IMR-90 (cell line): Measurements from ENCODE around the gene LTBP4. TPM values are rescaled to one million over a fixed set of nuclear protein-coding genes. Genes with fewer than 3 reads are reported as not detected.

ENCODE experiments used
- ATAC-seq: fragments of 200-7000 bp; cut with Tn5 transposase; 2 replicates; pipeline ENCODE4 v1.9.1; 2020; ENCODE audit warnings: low read depth, mild to moderate bottlenecking, moderate library complexity
- BruUV-seq: library from RNA; stranded (reverse); fragments of 400-500 nt; replicated peaks from 2 replicates; lab custom pipeline; 2021; lab: Mats Ljungman, UMichigan
- CTCF ChIA-PET: fragments of 300-600 bp; formaldehyde crosslinking; extraction: SDS; loops from one replicate; lab custom pipeline; 2021; ENCODE audit warnings: antibody characterized with exemption; lab: Yijun Ruan, JAX
- POLR2A ChIA-PET: fragments of 300-600 bp; sonication (Branson Sonifier 250); formaldehyde crosslinking; loops from one replicate; lab custom pipeline; 2022; ENCODE audit warnings: antibody characterized with exemption; ENCODE audit not compliant: unreplicated experiment; lab: Charles Lee
- DNase-seq: peaks from one replicate; pipeline ENCODE4 v3.0.0; 2013
- H2AFZ ChIP-seq: replicated peaks from 2 replicates; pipeline ENCODE3; 2013; ENCODE audit warnings: low read length, mild to moderate bottlenecking; ENCODE audit not compliant: poor library complexity
- H2AK5ac ChIP-seq: 2 replicates; pipeline ENCODE4 v1.6.1; 2013; ENCODE audit warnings: low read depth, low read length, inconsistent platforms
- H2AK9ac ChIP-seq: replicated peaks from 2 replicates; pipeline ENCODE3; 2013; ENCODE audit warnings: mild to moderate bottlenecking, low read depth, low read length, moderate library complexity; ENCODE audit not compliant: poor library complexity
- H2BK120ac ChIP-seq: 2 replicates; pipeline ENCODE4 v1.6.1; 2013; ENCODE audit warnings: low read depth, low read length, inconsistent platforms
- H2BK15ac ChIP-seq: 3 replicates; pipeline ENCODE4 v1.6.1; 2013; ENCODE audit warnings: low read depth, low read length, inconsistent platforms
- H2BK20ac ChIP-seq: 2 replicates; pipeline ENCODE4 v1.6.1; 2013; ENCODE audit warnings: low read depth, mild to moderate bottlenecking, inconsistent platforms, low read length, moderate library complexity
- H2BK5ac ChIP-seq: 2 replicates; pipeline ENCODE4 v1.6.1; 2013; ENCODE audit warnings: mild to moderate bottlenecking, low read depth, low read length, inconsistent platforms; ENCODE audit not compliant: poor library complexity, severe bottlenecking
- H3K14ac ChIP-seq: replicated peaks from 2 replicates; pipeline ENCODE4 v1.6.1; 2013; ENCODE audit warnings: low read depth, low read length, inconsistent platforms
- H3K18ac ChIP-seq: 2 replicates; pipeline ENCODE4 v1.6.1; 2013; ENCODE audit warnings: low read depth, low read length, control low read depth
- H3K23ac ChIP-seq: 2 replicates; pipeline ENCODE4 v1.6.1; 2013; ENCODE audit warnings: low read depth, low read length, inconsistent platforms
- H3K27ac ChIP-seq: 2 replicates; pipeline ENCODE4 v1.5.1; 2013; ENCODE audit warnings: mild to moderate bottlenecking, control low read depth, low read length; ENCODE audit not compliant: insufficient read depth
- H3K27me3 ChIP-seq: 2 replicates; pipeline ENCODE4 v1.6.1; 2013; ENCODE audit warnings: low read length; ENCODE audit not compliant: control insufficient read depth, insufficient read depth
- H3K36me3 ChIP-seq: 2 replicates; pipeline ENCODE4 v1.6.1; 2013; ENCODE audit warnings: low read length, mixed read lengths; ENCODE audit not compliant: control insufficient read depth, insufficient read depth
- H3K4ac ChIP-seq: 2 replicates; pipeline ENCODE4 v1.6.1; 2013; ENCODE audit warnings: low read depth, low read length, inconsistent platforms
- H3K4me1 ChIP-seq: 2 replicates; pipeline ENCODE4 v1.6.1; 2013; ENCODE audit warnings: low read length, mixed read lengths; ENCODE audit not compliant: control insufficient read depth, insufficient read depth
- H3K4me2 ChIP-seq: 2 replicates; pipeline ENCODE4 v1.6.1; 2013; ENCODE audit warnings: low read depth, mild to moderate bottlenecking, control low read depth, low read length, moderate library complexity
- H3K4me3 ChIP-seq: 2 replicates; pipeline ENCODE4 v1.5.1; 2013; ENCODE audit warnings: low read depth, mild to moderate bottlenecking, control low read depth, low read length, moderate library complexity; ENCODE audit not compliant: insufficient read depth
- H3K56ac ChIP-seq: 2 replicates; pipeline ENCODE4 v1.6.1; 2013; ENCODE audit warnings: low read length, inconsistent platforms; ENCODE audit not compliant: insufficient read depth; ENCODE audit errors: extremely low read depth
- H3K79me1 ChIP-seq, 2 experiments: 2 replicates each; pipeline ENCODE4 v1.6.1; 2013; ENCODE audit warnings: low read length in 2 of 2, inconsistent platforms in 1 of 2, low read depth in 1 of 2
- H3K9ac ChIP-seq: 2 replicates; pipeline ENCODE4 v1.6.1; 2013; ENCODE audit warnings: low read depth, low read length, control low read depth
- H3K9me1 ChIP-seq: 2 replicates; pipeline ENCODE4 v1.6.1; 2013; ENCODE audit warnings: low read length, inconsistent platforms; ENCODE audit not compliant: insufficient read depth
- H3K9me3 ChIP-seq: 2 replicates; pipeline ENCODE4 v1.6.1; 2013; ENCODE audit warnings: low read length; ENCODE audit not compliant: control insufficient read depth, insufficient read depth
- H4K20me1 ChIP-seq: 2 replicates; pipeline ENCODE4 v1.6.1; 2013; ENCODE audit warnings: low read length, inconsistent platforms; ENCODE audit not compliant: insufficient read depth
- H4K5ac ChIP-seq: 2 replicates; pipeline ENCODE4 v1.6.1; 2013; ENCODE audit warnings: mild to moderate bottlenecking, low read depth, low read length, control low read depth
- H4K8ac ChIP-seq, 2 experiments: 2 replicates each; pipeline ENCODE4 v1.6.1; 2013; ENCODE audit warnings: low read depth in 2 of 2, low read length in 2 of 2, control low read depth in 1 of 2, inconsistent platforms in 1 of 2
- H4K91ac ChIP-seq: 2 replicates; pipeline ENCODE4 v1.6.1; 2013; ENCODE audit warnings: low read depth, low read length, inconsistent platforms; ENCODE audit not compliant: insufficient read depth
- CEBPB ChIP-seq: IDR thresholded peaks from 2 replicates; pipeline ENCODE4 v1.6.1; 2012; ENCODE audit warnings: low read depth, low read length, improper control_type of control experiment
- CHD1 ChIP-seq: IDR thresholded peaks from 2 replicates; pipeline ENCODE4 v1.6.1; 2012; ENCODE audit warnings: low read depth, low read length, improper control_type of control experiment
- FOS ChIP-seq: fragments of 150-350 bp; IDR thresholded peaks from 2 replicates; pipeline ENCODE4 v1.6.1; 2016; ENCODE audit warnings: low read depth, low read length
- MAFK ChIP-seq: IDR thresholded peaks from 2 replicates; pipeline ENCODE4 v1.6.1; 2012; ENCODE audit warnings: low read depth, low read length, improper control_type of control experiment
- MAZ ChIP-seq: IDR thresholded peaks from 2 replicates; pipeline ENCODE4 v1.6.1; 2012; ENCODE audit warnings: low read depth, mild to moderate bottlenecking, low read length, improper control_type of control experiment, moderate library complexity, borderline replicate concordance
- NFE2L2 ChIP-seq: fragments of 150-350 bp; IDR thresholded peaks from 2 replicates; pipeline ENCODE4 v1.6.1; 2016; ENCODE audit warnings: low read depth, mild to moderate bottlenecking, low read length
- RAD21 ChIP-seq: IDR thresholded peaks from 2 replicates; pipeline ENCODE4 v1.6.1; 2012; ENCODE audit warnings: low read length, improper control_type of control experiment
- RFX5 ChIP-seq: IDR thresholded peaks from 2 replicates; pipeline ENCODE4 v1.8.0; 2012; ENCODE audit warnings: low read depth, mild to moderate bottlenecking, low read length, moderate library complexity
- SMC3 ChIP-seq: fragments of 150-350 bp; IDR thresholded peaks from 2 replicates; pipeline ENCODE4 v1.6.1; 2016; ENCODE audit warnings: low read depth, mild to moderate bottlenecking, antibody characterized with exemption, low read length, moderate library complexity
- USF2 ChIP-seq: fragments of 150-350 bp; IDR thresholded peaks from 2 replicates; pipeline ENCODE4 v1.6.1; 2017; ENCODE audit warnings: mild to moderate bottlenecking, antibody characterized with exemption, low read length, low read depth
- WGBS, 2 experiments: methylation state at CpG; one replicate each; pipeline versions ENCODE4 v1.1.5 to v1.1.7; 2013; ENCODE audit warnings: missing lambda C conversion rate in 2 of 2; ENCODE audit not compliant: insufficient read length in 1 of 2; ENCODE audit errors: extremely low coverage in 2 of 2; 5-methylcytosine and 5-hydroxymethylcytosine counted together
- dilution Hi-C: fragments of 300-500 bp; cut with HindIII; formaldehyde crosslinking; loops from one replicate; pipeline ENCODE4 v1.14.3; 2018; ENCODE audit warnings: low sequenced_read_pairs; ENCODE audit not compliant: unreplicated experiment
- in situ Hi-C: fragments of 300-500 bp; cut with MboI; formaldehyde crosslinking; loops from 3 replicates; pipeline ENCODE4 v1.14.3; 2019; ENCODE audit warnings: low sequenced_read_pairs, inconsistent platforms, mixed read lengths
- intact Hi-C: fragments of 100-400 bp; cut with micrococcal nuclease; formaldehyde crosslinking; loops from 2 replicates; pipeline ENCODE4 v1.10.0; 2022
- polyA plus RNA-seq, 3 experiments: library from polyadenylated mRNA; depleted of rRNA; stranded (reverse); fragments of >200 nt; gene quantifications; 2 replicates each; pipeline ENCODE4 v1.2.3, GENCODE V29; 2012; ENCODE audit warnings: low replicate concordance in 1 of 3
- total RNA-seq: library from RNA; depleted of rRNA; stranded (reverse); fragments of >200 nt; gene quantifications from 2 replicates; pipeline ENCODE4 v1.2.3, GENCODE V29; 2012

LTBP4 gene
- total and polyA plus RNA-seq, 2 of the 4 experiments (the other 2 are of a cell fraction), result 14.7 to 70.3 TPM

GRCh38 chr19:40599902-40600569, 1.1 kb upstream of the LTBP4 start:
- Histone ChIP-seq H3K27me3 (no peaks in the 10 kb centered on the region), H3K27ac (no peak overlapping the region), H3K4me2 (no peak overlapping the region; the same call in 1 of the 2 replicates), H4K20me1 (peaks cover 9% of the 10 kb centered on the region; the same call in 1 of the 2 replicates), H2BK20ac (no peak overlapping the region), H3K4me1 (peaks cover 15% of the 10 kb centered on the region), H2BK15ac (no peak overlapping the region), H3K9me3 (no peaks in the 10 kb centered on the region), H3K4me3 (no peak overlapping the region), H3K9me1 (peaks cover 12% of the 10 kb centered on the region), H3K14ac (no peak overlapping the region), H2AK5ac (no peak overlapping the region), H4K5ac (no peak overlapping the region), H3K56ac (no peak overlapping the region), H4K91ac (no peak overlapping the region), H2AFZ (no peak overlapping the region), H3K18ac (no peak overlapping the region), H3K36me3 (no peaks in the 10 kb centered on the region), H3K4ac (no peak overlapping the region), H2BK120ac (no peak overlapping the region), H3K23ac (no peak overlapping the region), H3K79me1 (peaks cover 0 to 24% of the 10 kb centered on the region in 2 experiments; a peak in 3 of 4 replicates), H4K8ac (no peak overlapping the region), H3K9ac (no peak overlapping the region), H2AK9ac (no peak overlapping the region), H2BK5ac (no peak overlapping the region)
- ChIA-PET POLR2A (no interaction called here), CTCF (interaction anchor here (0.9 to 1.0 kb wide), 2 partner anchors 35 to 59 kb away, joined by 3 to 5 read pairs; no protein-coding TSS in a partner anchor)
- TF ChIP-seq CHD1, result no peak
- TF ChIP-seq USF2, result no peak
- no peak for TF ChIP-seq RAD21
- TF ChIP-seq RFX5, result no peak
- no peak for TF ChIP-seq SMC3
- no peak for TF ChIP-seq MAZ
- TF ChIP-seq CEBPB, result no peak
- TF ChIP-seq MAFK, result no peak
- no peak for TF ChIP-seq FOS
- TF ChIP-seq NFE2L2, result no peak
- 33% methylated on average over 14 of the region's 43 CpGs; no CpG with 5 or more reads in 1 of the 2 experiments for WGBS, 2 experiments
- dilution Hi-C loops, result no loop called here
- in situ Hi-C loops, result loop anchor here (5.0 to 10.0 kb wide), 2 partner anchors 63 to 295 kb away; no protein-coding TSS in a partner anchor
- intact Hi-C loops, result loop anchor here (2.0 to 10.0 kb wide), 5 partner anchors 51 to 465 kb away; partner anchors contain the start of genes C19orf47, PLD3 and SERTAD3
- ATAC-seq (no peak), DNase-seq (no peak)
- BruUV-seq, result no TSS peak
